ENCODE results near the gene SPN.

DNA sequence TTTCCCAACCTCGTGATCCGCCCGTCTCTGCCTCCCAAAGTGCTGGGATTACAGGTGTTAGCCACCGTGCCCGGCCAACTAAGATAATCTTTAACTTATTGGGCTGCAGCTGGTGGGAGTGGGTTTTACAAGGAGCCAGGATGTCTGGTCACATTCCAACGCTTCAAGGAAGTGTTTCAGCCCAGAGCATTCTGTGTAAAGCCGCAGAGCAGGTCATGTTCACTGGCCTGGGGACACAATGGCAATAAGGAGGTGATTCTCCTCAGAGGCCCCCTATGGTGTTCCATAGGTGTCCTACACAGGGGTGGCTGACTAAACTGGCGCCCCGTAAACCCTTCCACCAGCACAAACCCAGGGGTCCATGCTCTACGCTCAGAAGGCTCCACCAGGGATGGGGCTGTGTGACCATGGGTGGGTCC is 17.1 kb downstream of the SPN start:
- TF ChIP-seq EZH2 (IDR thresholded peaks at IDR 0.05; ENCODE audit: insufficient read depth, poor library complexity, severe bottlenecking) = no peak
- no peak for TF ChIP-seq EZH2phosphoT487 (IDR thresholded peaks at IDR 0.05; ENCODE audit: insufficient read depth, low read depth)
